HG02678 (cell line): Measurements from ENCODE around the gene MAPK7.
A peak's percentile ranks its signal among the peaks of the same experiment; 100 is the strongest.

ENCODE experiments used
- ATAC-seq: cut with Tn5 transposase; IDR thresholded peaks from one replicate; pipeline ENCODE4 v1.9.1; 2021; ENCODE audit warnings: mild to moderate bottlenecking, moderate library complexity; ENCODE audit not compliant: unreplicated experiment

Gene MAPK7

GRCh38 chr17:19377602-19378415, 489 bp upstream of the MAPK7 start:
- peak; percentile 93 for ATAC-seq

- ATAC-seq = no peak
These were observed 1.2 kb downstream of the MAPK7 start for GRCh38 chr17:19379361-19380065.

GRCh38 chr17:19380481-19381301, 2.4 kb downstream of the MAPK7 start:
- ATAC-seq = no peak

- no peak for ATAC-seq
These were observed 3.1 kb downstream of the MAPK7 start for GRCh38 chr17:19381361-19381740.

- ATAC-seq = no peak
These were observed 3.6 kb downstream of the MAPK7 start for GRCh38 chr17:19381741-19382444.

- no peak for ATAC-seq
These were observed 4.5 kb downstream of the MAPK7 start for GRCh38 chr17:19382531-19383444.

- no peak for ATAC-seq
These were observed 5.6 kb downstream of the MAPK7 start for GRCh38 chr17:19383681-19384470.

GRCh38 chr17:19384723-19385391, 6.6 kb downstream of the MAPK7 start:
- no peak for ATAC-seq

GRCh38 chr17:19385521-19385983, 7.3 kb downstream of the MAPK7 start:
- ATAC-seq = no peak

GRCh38 chr17:19386051-19386929, 8.0 kb downstream of the MAPK7 start:
- no peak for ATAC-seq

- no peak for ATAC-seq
These were observed 8.9 kb downstream of the MAPK7 start, which contains the start of gene MFAP4 for GRCh38 chr17:19386974-19387920. TSS of gene MFAP4 (minus strand) at chr17:19387190. CDS start at chr17:19387155, 35 bp downstream.

- no peak for ATAC-seq
These were observed 9.7 kb downstream of the MAPK7 start for GRCh38 chr17:19387921-19388521.

GRCh38 chr17:19388791-19389785, 10.8 kb downstream of the MAPK7 start:
- no peak for ATAC-seq

- ATAC-seq = no peak
These were observed 12.7 kb downstream of the MAPK7 start for GRCh38 chr17:19390951-19391350.

GRCh38 chr17:19391432-19391831, 13.1 kb downstream of the MAPK7 start:
- ATAC-seq = no peak
